ENCODE data around the gene ERC2.

ERC2 gene

GRCh38 chr3:55572816-55573215, 895.5 kb downstream of the ERC2 start:
- TF ChIP-seq TCF12 (IDR thresholded peaks at IDR 0.05; ENCODE audit: low read depth), result no peak
- TF ChIP-seq TAF1 (IDR thresholded peaks at IDR 0.05; ENCODE audit: low read depth), result no peak
- no peak for TF ChIP-seq REST (IDR thresholded peaks at IDR 0.05; ENCODE audit: low read depth)
- no peak for TF ChIP-seq TEAD4 (IDR thresholded peaks at IDR 0.05)
- TF ChIP-seq YY1 (IDR thresholded peaks at IDR 0.05; ENCODE audit: low read depth), result no peak
- no peak for TF ChIP-seq CREB1 (IDR thresholded peaks at IDR 0.05; ENCODE audit: low read depth)
- no peak for TF ChIP-seq EGR1 (IDR thresholded peaks at IDR 0.05)
- no peak for TF ChIP-seq EP300 (IDR thresholded peaks at IDR 0.05; ENCODE audit: borderline replicate concordance)
- TF ChIP-seq CEBPB (IDR thresholded peaks at IDR 0.05), result no peak
- no peak for TF ChIP-seq USF1 (IDR thresholded peaks at IDR 0.05)
- no peak for TF ChIP-seq MAX (IDR thresholded peaks at IDR 0.05)
- TF ChIP-seq FOXM1 (IDR thresholded peaks at IDR 0.05; ENCODE audit: borderline replicate concordance, low read depth), result no peak
- TF ChIP-seq ZBTB7A (IDR thresholded peaks at IDR 0.05; ENCODE audit: low read depth), result no peak
- TF ChIP-seq NFIC (IDR thresholded peaks at IDR 0.05), result no peak
- no peak for TF ChIP-seq RAD21 (IDR thresholded peaks at IDR 0.05; ENCODE audit: low read depth)

- no peak for TF ChIP-seq ZBTB7A (IDR thresholded peaks at IDR 0.05; ENCODE audit: low read depth)
These were observed 896.4 kb downstream of the ERC2 start for GRCh38 chr3:55571913-55572312.

GRCh38 chr3:55571216-55571813, 897.0 kb downstream of the ERC2 start:
- TF ChIP-seq CEBPB (IDR thresholded peaks at IDR 0.05) (no peak), TCF12 (IDR thresholded peaks at IDR 0.05; ENCODE audit: low read depth) (no peak), YY1 (IDR thresholded peaks at IDR 0.05; ENCODE audit: low read depth) (no peak), CREB1 (IDR thresholded peaks at IDR 0.05; ENCODE audit: low read depth) (no peak), TEAD4 (IDR thresholded peaks at IDR 0.05) (no peak), RAD21 (IDR thresholded peaks at IDR 0.05; ENCODE audit: low read depth) (no peak), REST (IDR thresholded peaks at IDR 0.05; ENCODE audit: low read depth) (no peak), NFIC (IDR thresholded peaks at IDR 0.05) (no peak), ZBTB7A (IDR thresholded peaks at IDR 0.05; ENCODE audit: low read depth) (no peak), EGR1 (IDR thresholded peaks at IDR 0.05) (no peak), TAF1 (IDR thresholded peaks at IDR 0.05; ENCODE audit: low read depth) (no peak), USF1 (IDR thresholded peaks at IDR 0.05) (no peak)

- TF ChIP-seq TEAD4 (IDR thresholded peaks at IDR 0.05), result no peak
- no peak for TF ChIP-seq FOXM1 (IDR thresholded peaks at IDR 0.05; ENCODE audit: borderline replicate concordance, low read depth)
- no peak for TF ChIP-seq MAX (IDR thresholded peaks at IDR 0.05)
- TF ChIP-seq ZBTB7A (IDR thresholded peaks at IDR 0.05; ENCODE audit: low read depth), result no peak
- no peak for TF ChIP-seq NFIC (IDR thresholded peaks at IDR 0.05)
- TF ChIP-seq TCF12 (IDR thresholded peaks at IDR 0.05; ENCODE audit: low read depth), result no peak
- TF ChIP-seq TAF1 (IDR thresholded peaks at IDR 0.05; ENCODE audit: low read depth), result no peak
- no peak for TF ChIP-seq EGR1 (IDR thresholded peaks at IDR 0.05)
- TF ChIP-seq YY1 (IDR thresholded peaks at IDR 0.05; ENCODE audit: low read depth), result no peak
- no peak for TF ChIP-seq CEBPB (IDR thresholded peaks at IDR 0.05)
- TF ChIP-seq REST (IDR thresholded peaks at IDR 0.05; ENCODE audit: low read depth), result no peak
These were observed 898.0 kb downstream of the ERC2 start for GRCh38 chr3:55570271-55570711.

All from Ishikawa (cell line).